H1 (cell line): Measurements from ENCODE around the gene ARHGEF6. TPM values are rescaled to one million over a fixed set of nuclear protein-coding genes. Genes with fewer than 3 reads are reported as not detected.

Experiments
- CTCF ChIA-PET: fragments of 300-600 bp; sonication (Branson Sonifier 250); formaldehyde crosslinking; loops from one replicate; lab custom pipeline; 2021; ENCODE audit not compliant: partially characterized antibody; lab: Charles Lee
- POLR2A ChIA-PET: fragments of 300-600 bp; sonication (Branson Sonifier 250); formaldehyde crosslinking; loops from one replicate; lab custom pipeline; 2021; ENCODE audit warnings: inconsistent platforms; ENCODE audit not compliant: partially characterized antibody; lab: Charles Lee
- DNase-seq, 2 experiments: peaks; one replicate each; pipeline versions ENCODE4 v3.0.0 to v3.0.0-alpha.2; 2010 to 2022; ENCODE audit warnings: low spot score in 2 of 2, low read depth in 1 of 2, mixed read lengths in 1 of 2
- FAIRE-seq: peaks from 2 replicates; lab custom pipeline; 2011; peaks lifted over from hg19 to GRCh38; lab: Jason Lieb, UNC
- H2AFZ ChIP-seq: 2 replicates; pipeline ENCODE4 v1.8.1; 2012; ENCODE audit warnings: low read length, inconsistent platforms
- H2AK5ac ChIP-seq: 2 replicates; pipeline ENCODE4 v1.6.1; 2013; ENCODE audit warnings: low read depth, low read length
- H2BK120ac ChIP-seq: replicated peaks from 2 replicates; pipeline ENCODE3; 2013; ENCODE audit warnings: low read depth, low read length, inconsistent platforms
- H2BK12ac ChIP-seq: 2 replicates; pipeline ENCODE4 v1.6.1; 2013; ENCODE audit warnings: low read depth, low read length
- H2BK15ac ChIP-seq: 2 replicates; pipeline ENCODE4 v1.6.1; 2013; ENCODE audit warnings: low read length
- H2BK20ac ChIP-seq: 2 replicates; pipeline ENCODE4 v1.6.1; 2013; ENCODE audit warnings: low read length
- H2BK5ac ChIP-seq: 2 replicates; pipeline ENCODE4 v1.6.1; 2013; ENCODE audit warnings: low read depth, low read length
- H3K14ac ChIP-seq: 2 replicates; pipeline ENCODE4 v1.6.1; 2013; ENCODE audit warnings: inconsistent platforms; ENCODE audit not compliant: insufficient read length
- H3K18ac ChIP-seq: 2 replicates; pipeline ENCODE4 v1.6.1; 2013; ENCODE audit warnings: low read length; ENCODE audit errors: extremely low read depth
- H3K23ac ChIP-seq: 2 replicates; pipeline ENCODE4 v1.6.1; 2013; ENCODE audit warnings: inconsistent platforms; ENCODE audit not compliant: insufficient read length
- H3K23me2 ChIP-seq: 2 replicates; pipeline ENCODE4 v1.6.1; 2013; ENCODE audit warnings: low read depth, low read length
- H3K27ac ChIP-seq: 2 replicates; pipeline ENCODE4 v1.6.1; 2011; ENCODE audit warnings: low read depth, low read length, inconsistent platforms
- H3K27me3 ChIP-seq, 4 experiments: replicated peaks in 1 of 4; 1 replicate in 1 of 4; 2 replicates in 3 of 4; pipeline versions ENCODE4 v1.6.1 to v1.8.1; 2011 to 2013; ENCODE audit warnings: low read length in 3 of 4, mild to moderate bottlenecking in 3 of 4, inconsistent platforms in 2 of 4, mixed read lengths in 2 of 4, moderate library complexity in 1 of 4; ENCODE audit not compliant: control insufficient read depth in 3 of 4, insufficient read depth in 3 of 4; ENCODE audit errors: extremely low read depth in 1 of 4
- H3K36me3 ChIP-seq, 4 experiments: 2 replicates each; pipeline versions ENCODE4 v1.6.1 to v1.8.1; 2011 to 2013; ENCODE audit warnings: mild to moderate bottlenecking in 4 of 4, low read length in 3 of 4, moderate library complexity in 2 of 4, control low read depth in 1 of 4, inconsistent platforms in 1 of 4; ENCODE audit not compliant: insufficient read depth in 4 of 4, control insufficient read depth in 2 of 4
- H3K4ac ChIP-seq: replicated peaks from 2 replicates; pipeline ENCODE3; 2013; ENCODE audit warnings: low read length, low read depth, mixed read lengths, inconsistent platforms; ENCODE audit not compliant: insufficient read length
- H3K4me1 ChIP-seq, 4 experiments: replicated peaks in 1 of 4; 1 replicate in 1 of 4; 2 replicates in 3 of 4; pipeline versions ENCODE4 v1.6.1 to v1.8.1; 2011 to 2013; ENCODE audit warnings: low read length in 3 of 4, inconsistent platforms in 2 of 4, mixed read lengths in 1 of 4; ENCODE audit not compliant: insufficient read depth in 4 of 4, control insufficient read depth in 3 of 4
- H3K4me2 ChIP-seq, 2 experiments: 2 replicates each; pipeline versions ENCODE4 v1.6.1 to v1.8.1; 2011 to 2013; ENCODE audit warnings: low read depth in 2 of 2, low read length in 2 of 2, control low read depth in 1 of 2, inconsistent platforms in 1 of 2, mild to moderate bottlenecking in 1 of 2; ENCODE audit not compliant: insufficient read depth in 1 of 2
- H3K4me3 ChIP-seq, 4 experiments: fragments of 200-600, 300-600 bp in 1 of 4; sonication (generic), shearing (Covaris generic), sonication (Bioruptor Twin) in 1 of 4; 2 replicates each; pipeline versions ENCODE4 v1.5.1 to v1.8.1; 2011 to 2016; ENCODE audit warnings: low read length in 4 of 4, low read depth in 3 of 4, control low read depth in 2 of 4, inconsistent platforms in 2 of 4, mild to moderate bottlenecking in 2 of 4, mixed read lengths in 1 of 4, moderate library complexity in 1 of 4; ENCODE audit not compliant: insufficient read depth in 2 of 4; ENCODE audit errors: extremely low read depth in 1 of 4
- H3K56ac ChIP-seq: replicated peaks from 2 replicates; pipeline ENCODE3; 2013; ENCODE audit warnings: low read depth, mild to moderate bottlenecking, mixed read lengths, low read length, inconsistent platforms; ENCODE audit not compliant: insufficient read length
- H3K79me1 ChIP-seq: 2 replicates; pipeline ENCODE4 v1.6.1; 2013; ENCODE audit warnings: low read depth, low read length, control low read depth
- H3K79me2 ChIP-seq, 2 experiments: 2 replicates each; pipeline versions ENCODE4 v1.6.1 to v1.8.1; 2012 to 2013; ENCODE audit warnings: low read length in 2 of 2, mild to moderate bottlenecking in 2 of 2, inconsistent platforms in 1 of 2; ENCODE audit not compliant: insufficient read depth in 2 of 2, control insufficient read depth in 1 of 2
- H3K9ac ChIP-seq, 4 experiments: replicated peaks in 1 of 4; 1 replicate in 1 of 4; 2 replicates in 3 of 4; pipeline versions ENCODE4 v1.6.1 to v1.8.1; 2011 to 2013; ENCODE audit warnings: low read depth in 3 of 4, low read length in 3 of 4, control low read depth in 2 of 4, mild to moderate bottlenecking in 2 of 4, moderate library complexity in 2 of 4, inconsistent platforms in 1 of 4; ENCODE audit errors: extremely low read depth in 1 of 4
- H3K9me3 ChIP-seq, 2 experiments: 2 replicates each; pipeline versions ENCODE4 v1.6.1 to v1.8.1; 2012 to 2013; ENCODE audit warnings: mild to moderate bottlenecking in 2 of 2, moderate library complexity in 2 of 2, control low read depth in 1 of 2, inconsistent platforms in 1 of 2, low read depth in 1 of 2, low read length in 1 of 2, mixed read lengths in 1 of 2; ENCODE audit not compliant: insufficient read depth in 2 of 2
- H4K20me1 ChIP-seq, 2 experiments: replicated peaks in 1 of 2; 2 replicates each; pipeline versions ENCODE3 to v1.8.1; 2011 to 2013; ENCODE audit warnings: inconsistent platforms in 2 of 2, low read length in 2 of 2, mild to moderate bottlenecking in 1 of 2; ENCODE audit not compliant: insufficient read depth in 2 of 2, control insufficient read depth in 1 of 2
- H4K5ac ChIP-seq: 2 replicates; pipeline ENCODE4 v1.6.1; 2013; ENCODE audit warnings: low read length, low read depth, mixed read lengths, inconsistent platforms; ENCODE audit not compliant: insufficient read length
- H4K8ac ChIP-seq: 2 replicates; pipeline ENCODE4 v1.8.0; 2013; ENCODE audit warnings: mild to moderate bottlenecking, moderate library complexity, low read length, inconsistent platforms; ENCODE audit not compliant: insufficient read depth; ENCODE audit errors: extremely low read depth
- H4K91ac ChIP-seq: replicated peaks from 2 replicates; pipeline ENCODE3; 2013; ENCODE audit warnings: low read length, mixed read lengths, inconsistent platforms; ENCODE audit not compliant: insufficient read length
- ATF2 ChIP-seq: IDR thresholded peaks from 2 replicates; pipeline ENCODE4 v1.6.1; 2012; ENCODE audit warnings: low read length, inconsistent platforms
- CTBP2 ChIP-seq: IDR thresholded peaks from 2 replicates; pipeline ENCODE4 v1.7.0; 2011; ENCODE audit warnings: borderline replicate concordance, mild to moderate bottlenecking, moderate library complexity, mixed read lengths, low read length; ENCODE audit not compliant: insufficient read depth, insufficient read length
- CTCF ChIP-seq, 3 experiments: IDR thresholded peaks; 1 replicate in 2 of 3; 2 replicates in 1 of 3; pipeline versions ENCODE4 v1.5.1 to v1.6.1; 2011; ENCODE audit warnings: low read length in 3 of 3, mild to moderate bottlenecking in 3 of 3, inconsistent platforms in 2 of 3, low read depth in 1 of 3, moderate library complexity in 1 of 3; ENCODE audit not compliant: insufficient read depth in 1 of 3; ENCODE audit errors: control extremely low read depth in 1 of 3
- HDAC2 ChIP-seq, 2 experiments: fragments of 300-600 bp in 1 of 2; sonication (generic) in 1 of 2; IDR thresholded peaks; 2 replicates each; pipeline ENCODE4 v1.6.1; 2011 to 2012; ENCODE audit warnings: low read depth in 2 of 2, low read length in 2 of 2, mild to moderate bottlenecking in 2 of 2, moderate library complexity in 2 of 2, borderline replicate concordance in 1 of 2, inconsistent platforms in 1 of 2
- NANOG ChIP-seq: IDR thresholded peaks from 2 replicates; pipeline ENCODE4 v1.6.1; 2011; ENCODE audit warnings: low read length, low read depth, mild to moderate bottlenecking, inconsistent platforms; ENCODE audit not compliant: insufficient read depth, poor library complexity, severe bottlenecking
- RAD21 ChIP-seq, 2 experiments: IDR thresholded peaks in 1 of 2; conservative IDR thresholded peaks in 1 of 2; 2 replicates each; pipeline ENCODE4 v1.6.1; 2011; ENCODE audit warnings: low read depth in 2 of 2, low read length in 2 of 2, improper control_type of control experiment in 1 of 2, inconsistent platforms in 1 of 2, mild to moderate bottlenecking in 1 of 2, moderate library complexity in 1 of 2
- SAP30 ChIP-seq: fragments of 300-600 bp; sonication (generic); IDR thresholded peaks from 2 replicates; pipeline ENCODE4 v1.7.1; 2012; ENCODE audit warnings: low read length, moderate library complexity, mild to moderate bottlenecking, inconsistent platforms; ENCODE audit not compliant: insufficient read depth, insufficient replicate concordance
- SP4 ChIP-seq: IDR thresholded peaks from 2 replicates; pipeline ENCODE4 v1.6.1; 2012; ENCODE audit warnings: low read length, inconsistent platforms
- WGBS, 2 experiments: shearing (Covaris generic) in 1 of 2; methylation state at CpG; one replicate each; pipeline versions ENCODE4 v1.1.6 to v1.1.7; 2013 to 2015; ENCODE audit warnings: low lambda C conversion rate in 2 of 2, mixed read lengths in 2 of 2, inconsistent platforms in 1 of 2, low coverage in 1 of 2, missing lambda C conversion rate in 1 of 2; ENCODE audit not compliant: insufficient replicate concordance in 2 of 2, insufficient coverage in 1 of 2, insufficient read length in 1 of 2; ENCODE audit errors: extremely low coverage in 1 of 2, missing lambda C conversion rate in 1 of 2; 5-methylcytosine and 5-hydroxymethylcytosine counted together
- polyA plus RNA-seq, 7 experiments: library from polyadenylated mRNA; depleted of rRNA in 3 of 7; stranded (reverse) in 5 of 7; unstranded in 2 of 7; fragments of >200 nt in 5 of 7; fragments of 200-250 nt in 2 of 7; gene quantifications; 1 replicate in 5 of 7; 2 replicates in 1 of 7; 4 replicates in 1 of 7; pipeline versions ENCODE4 v1.2.1 to v1.2.3, GENCODE V29; 2011 to 2013; ENCODE audit warnings: missing spikeins in 2 of 7, mixed read lengths in 2 of 7
- total RNA-seq: library from RNA; stranded (reverse); fragmentation: NEBNext Ultra II Directional; extraction: Animal tissue kit (Norgen Biotek cat#: 25700); gene quantifications from 2 replicates; pipeline ENCODE4 v1.2.1, GENCODE V29; 2021

Gene ARHGEF6
- total and polyA plus RNA-seq, 2 of the 8 experiments (the other 6 are each of a cell fraction or from before 2014, with no cell fraction given), result 3.6 to 3.7 TPM

- no peak overlapping the region for H2BK20ac ChIP-seq
- no peak overlapping the region for H2AFZ ChIP-seq
- no peak overlapping the region for H3K4me3 ChIP-seq
- no peak overlapping the region for H2BK15ac ChIP-seq
- H4K5ac ChIP-seq, result no peak overlapping the region
- H3K4me1 ChIP-seq, result no peaks in the 10 kb centered on the region; a peak in 1 of 7 replicates
- H4K8ac ChIP-seq, result no peak overlapping the region
- H3K9me3 ChIP-seq, result no peaks in the 10 kb centered on the region
- no peak overlapping the region for H3K4ac ChIP-seq
- no peaks in the 10 kb centered on the region for H3K79me1 ChIP-seq
- no peaks in the 10 kb centered on the region for H4K20me1 ChIP-seq
- no peak overlapping the region for H3K18ac ChIP-seq
- TF ChIP-seq ATF2, result no peak
- TF ChIP-seq CTBP2, result no peak
- peak; percentile 63 to 72 for TF ChIP-seq RAD21 (IDR thresholded peaks at IDR 0.05 in 1 of 2, conservative IDR thresholded peaks at IDR 0.05 in 1 of 2; ENCODE audit: low read depth in 2 of 2, low read length in 2 of 2)
- peak; percentile 27 to 45 (median 36); a peak in 3 of 4 replicates for TF ChIP-seq CTCF (IDR thresholded peaks at IDR 0.05; ENCODE audit: control extremely low read depth in 1 of 3, insufficient read depth in 1 of 3, low read depth in 1 of 3, low read length in 3 of 3)
- no peak for TF ChIP-seq SAP30
- no peak for TF ChIP-seq SP4
- TF ChIP-seq NANOG, result no peak
- TF ChIP-seq HDAC2 (IDR thresholded peaks at IDR 0.05; ENCODE audit: borderline replicate concordance in 1 of 2, low read depth in 2 of 2, low read length in 2 of 2), result no peak
- ChIA-PET CTCF (interaction anchor here (0.5 to 1.8 kb wide), 7 partner anchors 15 to 211 kb away, joined by 3 to 4 read pairs (median 3); no protein-coding TSS in a partner anchor), POLR2A (no interaction called here)
- no peak overlapping the region for H2BK5ac ChIP-seq
- H3K56ac ChIP-seq, result no peak overlapping the region
- no peak overlapping the region for H4K91ac ChIP-seq
- no peak overlapping the region for H3K23ac ChIP-seq
- H3K27ac ChIP-seq, result no peak overlapping the region
- no peaks in the 10 kb centered on the region for H3K27me3 ChIP-seq
- no peaks in the 10 kb centered on the region for H3K79me2 ChIP-seq
- H2BK12ac ChIP-seq, result no peak overlapping the region
- DNase-seq (no peak), FAIRE-seq (no peak)
- H3K36me3 ChIP-seq, result no peaks in the 10 kb centered on the region
- no peak overlapping the region for H3K4me2 ChIP-seq
- H3K14ac ChIP-seq, result no peak overlapping the region
- H3K9ac ChIP-seq, result no peak overlapping the region
- H2BK120ac ChIP-seq, result no peak overlapping the region
- 50% methylated on average over 1 of the region's 1 CpG; no CpG with 5 or more reads in 1 of the 2 experiments for WGBS, 2 experiments
- no peaks in the 10 kb centered on the region for H3K23me2 ChIP-seq
- H2AK5ac ChIP-seq, result no peak overlapping the region
These were observed 69.6 kb downstream of the ARHGEF6 start for GRCh38 chrX:136711147-136711546.
